Stimulated activated CD4-positive, alpha-beta T cell treated with anti-CD3 and anti-CD28 coated beads, TNF-alpha, amount 100 ng/mL, for 1 hour (primary cell): Measurements from ENCODE around the gene GNGT2.
"Not testable (repeated sequence)": the region's sequence is repeated elsewhere in the genome, so short reads cannot be mapped to it uniquely, and the experiment has no call there.

ENCODE experiments used
- DNase-seq, 3 donors: peaks; one replicate each; pipeline ENCODE4 v3.0.0-alpha.2; 2020; ENCODE audit warnings: low read depth in 3 of 3, low spot score in 1 of 3

GNGT2 gene

DNA sequence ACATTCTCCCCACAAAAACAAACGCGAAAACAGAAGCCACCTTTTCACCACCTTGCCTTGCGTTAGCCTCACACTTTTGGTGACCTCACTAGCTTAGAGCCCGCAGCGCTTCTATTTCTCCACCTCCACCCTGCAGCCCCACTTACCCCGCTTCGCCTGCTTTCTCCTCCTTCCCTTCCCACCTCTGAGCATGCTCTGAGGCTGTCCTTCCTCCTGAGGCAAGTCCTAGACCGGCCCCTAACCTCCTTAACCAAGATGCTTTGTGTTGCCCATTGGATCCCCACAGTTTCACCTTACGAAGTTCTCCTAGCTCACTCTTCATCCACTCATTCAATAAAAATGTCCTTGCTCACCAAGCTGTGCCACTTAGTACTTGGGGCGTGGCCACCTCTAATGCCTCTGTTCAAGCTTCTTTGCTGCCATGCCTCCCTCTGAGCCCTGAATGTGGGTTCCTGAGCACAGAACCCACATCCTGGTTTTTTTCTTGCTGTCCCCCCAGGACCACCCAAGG lies 1.3 kb downstream of the GNGT2 start:
- no peak for DNase-seq

GRCh38 chr17:49204516-49204915 lies 5.9 kb downstream of the GNGT2 start:
- DNase-seq, result no peak

- DNase-seq, result no peak
Measured at GRCh38 chr17:49203796-49204195, 6.6 kb downstream of the GNGT2 start.

- DNase-seq, result no peak
Measured at GRCh38 chr17:49201481-49201927, 8.9 kb downstream of the GNGT2 start.

- DNase-seq, result no peak
Measured at GRCh38 chr17:49200423-49201083, 9.8 kb downstream of the GNGT2 start.

GRCh38 chr17:49198211-49198610 lies 12.2 kb downstream of the GNGT2 start:
- DNase-seq, result no peak

DNA sequence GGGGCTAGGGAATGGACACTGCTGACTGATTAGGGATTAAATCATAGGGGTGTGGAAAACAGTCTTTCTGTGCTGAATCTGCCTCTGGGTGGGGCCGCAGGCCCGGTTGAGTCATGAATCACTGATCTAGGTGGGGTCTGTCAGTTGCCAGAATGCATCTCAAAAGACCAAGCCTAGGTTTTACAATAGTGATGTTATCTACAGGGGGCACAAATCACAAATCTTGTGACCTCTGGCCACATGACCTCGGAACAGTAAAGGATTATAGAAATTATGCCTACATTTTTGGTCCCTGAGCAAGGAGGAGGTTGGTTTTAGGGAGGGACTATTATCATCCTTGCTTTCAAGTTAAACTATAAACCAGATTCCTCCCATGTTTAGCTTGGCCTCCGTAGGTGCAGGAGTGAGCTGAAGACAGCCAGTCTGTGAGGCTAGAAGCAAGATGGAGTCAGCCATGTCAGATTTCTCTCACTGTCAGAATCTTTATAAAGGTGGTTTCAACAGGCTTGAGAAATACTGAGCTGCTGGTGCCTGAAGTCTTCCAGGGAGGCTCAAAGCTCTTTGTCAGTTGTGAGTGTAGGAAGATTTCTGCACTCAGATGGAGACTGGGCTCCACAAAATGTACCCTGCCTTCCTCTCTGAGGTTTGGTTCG lies 12.9 kb downstream of the GNGT2 start:
- no peak for DNase-seq

DNA sequence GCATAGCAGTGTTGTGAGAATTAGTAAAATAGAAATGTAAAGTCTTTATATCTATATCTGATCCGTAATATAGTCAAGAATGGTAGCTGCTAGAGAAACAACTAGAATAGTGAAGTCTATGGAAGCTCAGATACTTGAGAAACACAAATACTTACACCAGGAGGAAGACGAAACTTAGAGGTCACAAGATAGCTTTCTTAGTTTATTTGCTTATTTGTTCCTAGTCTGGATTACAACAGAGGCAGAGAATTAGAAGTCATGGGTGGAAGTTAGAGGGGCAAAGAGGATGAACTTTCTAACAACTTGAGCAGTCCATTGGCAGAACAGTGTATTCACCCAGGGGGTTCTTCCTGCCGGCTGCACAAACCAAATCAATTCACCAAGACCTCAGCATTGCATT lies 13.9 kb downstream of the GNGT2 start:
- DNase-seq, result no peak

GRCh38 chr17:49195751-49196150 lies 14.6 kb downstream of the GNGT2 start:
- DNase-seq, result no peak

DNA sequence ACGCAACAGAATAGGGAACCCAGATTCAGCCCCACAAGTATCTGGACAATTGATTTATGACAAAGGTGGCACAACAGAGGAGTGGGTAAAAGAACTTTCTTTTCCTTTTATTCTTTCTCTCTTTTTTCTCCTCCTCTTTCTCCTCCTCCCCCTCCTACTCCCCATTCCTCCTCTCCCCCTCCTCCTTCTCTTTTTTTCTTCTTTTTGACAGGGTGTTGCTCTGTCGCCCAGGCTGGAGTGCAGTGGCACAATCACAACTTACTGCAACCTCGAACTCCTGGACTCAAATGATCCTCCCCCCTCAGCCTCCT lies 16.1 kb downstream of the GNGT2 start:
- DNase-seq, result no peak

DNA sequence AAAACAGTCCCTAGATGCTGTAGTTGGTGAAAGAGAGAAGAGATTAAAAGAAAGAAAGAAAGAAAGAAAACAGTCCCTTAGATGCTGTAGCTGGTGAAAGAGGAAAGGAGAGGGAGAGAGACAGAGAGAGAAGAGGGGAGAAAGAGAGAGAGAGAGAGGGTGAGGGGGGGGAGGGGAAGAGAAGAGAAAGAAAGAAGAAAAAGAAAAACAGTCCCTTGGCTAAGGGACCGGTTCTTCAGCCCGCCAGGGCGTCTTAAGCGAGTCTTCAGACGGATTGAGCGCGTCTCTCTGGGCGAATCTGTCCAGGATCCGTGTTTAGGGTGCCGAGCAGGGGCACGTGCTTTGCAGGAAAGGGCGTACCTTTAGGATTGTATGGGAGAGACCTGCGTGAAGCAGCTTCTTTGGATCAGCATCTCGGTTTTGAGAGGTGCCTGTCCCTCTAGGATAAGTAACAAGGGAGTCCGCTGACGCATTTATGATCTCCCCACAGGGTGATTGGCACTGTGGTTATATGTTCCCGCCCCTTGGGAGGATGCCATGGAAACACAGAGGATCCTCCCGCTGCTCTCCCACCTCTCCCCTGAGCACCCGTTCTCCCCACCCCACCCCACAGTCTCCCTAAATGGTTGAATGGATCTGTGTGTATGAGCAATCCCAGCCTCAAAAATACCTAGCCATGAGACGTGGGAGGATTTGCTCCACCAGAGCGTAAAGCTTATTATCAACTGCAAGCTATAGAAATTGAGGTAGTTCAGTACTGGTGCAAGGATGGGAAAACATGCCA lies 16.7 kb downstream of the GNGT2 start:
- no peak for DNase-seq

GRCh38 chr17:49191917-49192741 lies 18.2 kb downstream of the GNGT2 start:
- peak; percentile 77 to 97 (median 94) for DNase-seq

DNA sequence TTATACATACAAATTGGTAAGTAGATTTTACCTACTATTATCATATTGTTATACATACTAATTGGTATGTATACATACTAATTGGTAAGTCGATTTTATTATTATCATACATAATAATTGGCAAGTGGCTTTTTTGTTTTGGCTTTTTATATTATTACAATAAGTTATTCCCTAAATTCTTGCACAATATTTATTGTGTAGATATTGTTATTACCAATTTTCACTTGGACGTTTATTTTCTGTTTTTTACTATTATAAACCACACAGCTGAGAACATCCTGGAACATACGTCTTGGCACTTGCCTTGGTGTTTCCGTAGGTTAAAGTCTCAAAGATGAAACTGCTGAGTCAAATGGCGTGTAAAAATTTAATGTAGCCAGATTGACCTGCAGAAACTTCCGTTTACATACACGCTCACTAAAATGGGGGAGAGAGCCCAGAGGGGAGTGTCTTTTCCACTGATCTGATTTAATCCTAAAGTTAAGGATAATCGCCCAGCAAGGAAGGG lies 18.9 kb downstream of the GNGT2 start:
- no peak for DNase-seq

GRCh38 chr17:49190932-49191331 lies 19.4 kb downstream of the GNGT2 start:
- DNase-seq, result no peak

DNA sequence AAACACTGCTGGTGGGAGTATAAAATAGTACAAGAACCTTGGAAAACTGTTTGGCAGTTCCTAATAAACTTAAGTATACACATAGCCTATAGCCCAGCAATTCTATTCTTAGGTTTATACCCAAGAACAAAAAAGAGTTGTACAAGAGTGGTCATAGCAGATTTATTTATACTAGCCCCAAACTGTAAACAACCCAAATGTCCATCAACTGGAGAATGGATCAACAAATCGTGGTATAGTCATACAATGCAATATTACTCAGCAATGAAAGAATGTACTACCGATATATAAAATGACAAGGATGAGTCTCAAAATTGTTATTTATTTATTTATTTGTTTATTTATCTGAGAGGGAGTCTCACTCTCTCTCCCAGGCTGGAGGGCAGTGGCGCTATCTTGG lies 23.1 kb downstream of the GNGT2 start:
- DNase-seq, result no peak

DNA sequence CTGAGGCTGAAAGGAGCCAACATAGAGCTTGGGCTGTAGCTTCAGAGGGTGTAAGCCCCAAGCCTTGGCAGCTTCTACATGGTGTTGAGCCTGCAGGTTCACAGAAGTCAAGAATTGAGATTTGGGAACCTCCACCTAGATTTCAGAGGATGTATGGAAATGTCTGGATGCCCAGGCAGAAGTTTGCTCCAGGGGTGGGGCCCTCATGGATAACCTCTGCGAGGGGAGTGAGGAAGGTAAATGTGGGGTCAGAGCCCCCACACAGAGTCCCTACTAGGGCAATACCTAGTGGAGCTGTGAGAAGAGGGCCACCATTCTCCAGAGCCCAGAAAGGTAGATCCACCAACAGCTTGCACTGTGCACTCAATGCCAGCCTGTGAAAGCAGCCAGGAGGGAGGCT lies 25.0 kb downstream of the GNGT2 start:
- DNase-seq, result not testable (repeated sequence)

GRCh38 chr17:49184522-49184921 lies 25.9 kb downstream of the GNGT2 start:
- not testable (repeated sequence) for DNase-seq

DNA sequence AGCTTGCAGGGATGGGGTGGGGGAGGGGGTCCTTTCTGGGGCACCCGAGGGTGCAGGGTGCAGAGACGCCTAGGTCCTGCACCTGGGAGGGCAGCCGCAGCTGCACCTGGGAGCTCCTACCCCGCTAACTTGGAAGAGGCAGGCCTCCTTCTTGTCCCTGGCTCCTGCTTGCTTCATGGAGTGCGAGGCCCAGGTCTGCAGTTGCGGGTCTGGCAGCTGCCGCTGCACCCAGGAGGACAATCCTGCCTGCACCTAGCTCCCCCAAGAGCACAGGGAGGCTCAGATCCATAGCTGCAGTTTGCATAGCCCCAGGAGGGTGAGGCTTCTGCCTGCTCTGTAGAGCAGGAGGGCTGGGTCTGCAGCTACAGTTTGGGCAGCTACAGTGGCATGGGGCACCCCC lies 26.6 kb downstream of the GNGT2 start:
- DNase-seq, result no peak

DNA sequence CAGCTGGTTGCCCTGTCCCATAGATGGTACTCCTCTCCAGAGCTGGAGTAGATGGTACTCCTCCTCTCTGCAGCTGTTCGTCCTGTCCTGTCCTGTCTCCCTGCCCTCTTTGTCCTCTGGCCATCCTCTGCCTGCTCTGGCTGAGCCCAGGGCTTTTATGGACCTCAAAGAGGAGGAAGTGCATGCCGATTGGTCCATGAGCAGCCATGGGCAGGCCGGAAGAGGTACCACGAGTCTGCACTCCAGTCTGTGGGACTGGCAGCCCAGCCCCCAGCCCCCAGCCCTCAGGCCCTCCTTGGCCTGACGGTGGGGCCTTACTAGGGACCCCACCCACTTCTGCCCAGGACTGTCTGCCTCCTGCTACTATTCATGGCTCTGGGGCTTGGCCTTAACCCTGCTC lies 27.0 kb downstream of the GNGT2 start:
- no peak for DNase-seq

GRCh38 chr17:49180998-49181635 lies 29.3 kb downstream of the GNGT2 start:
- DNase-seq, result no peak

- DNase-seq, result peak; percentile 2 to 49 (median 30)
Measured at GRCh38 chr17:49180303-49180702, 30.1 kb downstream of the GNGT2 start.
